ENCODE measurements around the gene PKD2. TPM values are rescaled to one million over a fixed set of nuclear protein-coding genes. Genes with fewer than 3 reads are reported as not detected.
"Not testable (repeated sequence)": the region's sequence is repeated elsewhere in the genome, so short reads cannot be mapped to it uniquely, and the experiment has no call there.

The PKD2 gene
- total RNA-seq, 2 donors from 2014 or later: 2.0 to 7.1 TPM

DNA sequence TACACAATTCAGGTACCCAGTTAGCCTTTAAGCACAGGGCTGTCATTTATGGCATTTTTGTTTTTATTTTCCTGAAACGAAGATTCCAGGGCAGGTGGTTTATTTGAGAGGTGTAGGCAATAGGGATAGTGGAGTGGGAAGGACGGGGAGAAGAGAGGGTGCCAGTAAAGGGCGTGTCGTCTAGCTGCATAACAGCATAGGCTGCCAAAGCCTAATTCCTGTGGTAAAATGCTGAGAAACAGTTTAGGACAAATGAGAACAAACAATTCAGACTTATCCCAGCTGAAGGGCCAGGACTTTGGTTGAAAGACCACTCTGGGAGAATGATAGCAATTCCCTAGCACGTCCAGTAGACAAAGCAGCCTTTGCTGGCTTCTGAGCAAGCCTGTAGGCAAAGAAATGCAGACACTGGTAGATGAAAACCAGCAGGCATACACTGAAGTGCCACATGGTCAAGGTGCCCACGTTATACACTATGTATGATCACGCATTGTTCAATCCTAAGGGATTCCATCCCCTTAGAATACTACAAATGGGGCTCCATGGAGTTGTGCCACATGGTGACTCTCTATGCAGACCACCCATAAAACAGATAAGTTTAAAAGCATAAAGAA, 70.6 kb downstream of the PKD2 start:
- H3K9me3 Mint-ChIP-seq: no peaks in the 10 kb centered on the region
- peaks cover 0 to 9% of the 10 kb centered on the region in 2 donors for H3K36me3 Mint-ChIP-seq
- ATAC-seq: no peak
- no peak overlapping the region for H3K27ac Mint-ChIP-seq
- DNase-seq (ENCODE audit: low spot score in 2 of 2): no peak

DNA sequence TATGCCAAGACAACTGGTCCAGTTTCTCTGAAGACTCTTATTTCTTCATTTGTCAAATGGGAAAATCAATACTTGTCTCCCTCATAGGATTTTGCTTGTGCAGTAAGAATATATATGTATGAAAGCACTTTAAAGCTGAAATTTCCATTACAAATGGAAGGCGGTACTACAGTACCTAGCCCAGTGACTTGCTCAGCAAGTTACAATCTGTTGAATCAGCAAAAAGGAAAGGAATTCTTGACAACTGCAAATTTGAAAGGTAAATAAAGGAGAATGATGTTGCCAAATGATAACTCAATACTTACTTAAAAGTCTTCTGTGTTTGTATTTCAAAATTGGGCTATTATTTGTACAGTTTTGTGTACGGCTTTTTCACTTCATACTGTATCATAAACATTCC, 71.1 kb downstream of the PKD2 start:
- peaks cover 0 to 9% of the 10 kb centered on the region in 2 donors for H3K36me3 Mint-ChIP-seq
- no peak for ATAC-seq
- no peak for DNase-seq (ENCODE audit: low spot score in 2 of 2)
- H3K27ac Mint-ChIP-seq: no peak overlapping the region
- H3K9me3 Mint-ChIP-seq: no peaks in the 10 kb centered on the region

DNA sequence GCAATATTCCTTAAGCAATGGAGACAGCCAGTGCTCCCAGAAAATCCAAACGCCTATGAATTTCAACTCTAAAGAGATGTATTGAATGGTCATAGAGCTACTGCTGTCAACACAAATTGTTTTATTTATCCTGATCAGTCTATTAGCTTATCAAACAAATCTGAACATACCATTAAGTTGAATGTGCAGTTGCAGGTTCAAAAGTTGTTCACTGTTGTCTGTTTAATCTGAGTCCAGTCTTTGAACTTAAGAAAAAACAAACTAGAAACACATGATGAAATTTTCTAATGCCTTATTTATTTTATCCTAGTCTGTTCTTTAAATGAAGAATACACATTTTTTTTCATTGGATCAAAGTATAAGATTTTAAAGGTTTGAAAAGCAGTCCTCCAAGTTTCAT, 73.2 kb downstream of the PKD2 start:
- Mint-ChIP-seq H3K36me3 (no peaks in the 10 kb centered on the region), H3K27ac (no peak overlapping the region), H3K9me3 (no peaks in the 10 kb centered on the region)
- ATAC-seq (no peak), DNase-seq (ENCODE audit: low spot score in 2 of 2) (no peak)

DNA sequence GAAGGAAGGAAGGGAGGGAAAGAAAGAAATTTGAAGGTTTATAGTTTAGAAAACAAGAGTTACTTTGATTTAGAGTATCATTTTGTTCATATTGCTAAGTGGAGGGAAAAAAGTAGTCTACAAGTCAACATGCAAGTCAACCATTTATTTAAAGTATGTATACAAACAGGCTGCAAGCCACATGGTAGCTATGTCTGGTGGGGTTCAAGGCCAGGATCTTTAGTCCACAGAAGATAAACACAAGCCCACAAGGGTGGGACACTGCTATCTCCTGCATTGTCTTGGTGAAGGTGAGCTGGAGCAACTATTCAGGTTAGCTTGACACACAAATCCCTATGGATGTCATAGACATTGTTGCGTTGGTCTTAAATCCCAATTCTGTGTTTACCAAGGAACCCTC, 79.6 kb downstream of the PKD2 start:
- no peaks in the 10 kb centered on the region for H3K9me3 Mint-ChIP-seq
- ATAC-seq (no peak), DNase-seq (ENCODE audit: low spot score in 2 of 2) (no peak)
- no peaks in the 10 kb centered on the region for H3K36me3 Mint-ChIP-seq
- H3K27ac Mint-ChIP-seq: peak overlapping the region in 1 of 2 donors; percentile 57

DNA sequence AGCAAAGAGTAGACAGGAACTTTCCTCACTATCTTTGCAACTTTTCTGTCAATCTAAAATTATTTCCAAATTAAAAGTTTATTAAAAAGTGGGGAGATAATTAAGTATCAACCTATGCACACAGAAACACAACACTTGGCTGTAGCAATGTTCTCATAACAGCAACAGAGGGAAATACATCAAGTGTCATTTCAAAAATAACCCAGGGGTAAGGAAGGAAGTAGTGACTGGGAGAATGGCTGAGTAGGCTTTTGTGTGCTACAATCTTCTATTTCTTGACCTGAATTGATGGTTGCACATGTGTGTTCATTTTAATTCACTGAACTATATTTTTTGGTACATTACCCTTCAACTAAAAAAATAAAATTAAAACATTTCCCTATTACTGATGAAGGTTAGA, 83.5 kb downstream of the PKD2 start:
- DNase-seq (ENCODE audit: low spot score in 2 of 2) (no peak), ATAC-seq (no peak)
- H3K9me3 Mint-ChIP-seq: no peaks in the 10 kb centered on the region
- no peaks in the 10 kb centered on the region for H3K36me3 Mint-ChIP-seq
- no peak overlapping the region for H3K27ac Mint-ChIP-seq

DNA sequence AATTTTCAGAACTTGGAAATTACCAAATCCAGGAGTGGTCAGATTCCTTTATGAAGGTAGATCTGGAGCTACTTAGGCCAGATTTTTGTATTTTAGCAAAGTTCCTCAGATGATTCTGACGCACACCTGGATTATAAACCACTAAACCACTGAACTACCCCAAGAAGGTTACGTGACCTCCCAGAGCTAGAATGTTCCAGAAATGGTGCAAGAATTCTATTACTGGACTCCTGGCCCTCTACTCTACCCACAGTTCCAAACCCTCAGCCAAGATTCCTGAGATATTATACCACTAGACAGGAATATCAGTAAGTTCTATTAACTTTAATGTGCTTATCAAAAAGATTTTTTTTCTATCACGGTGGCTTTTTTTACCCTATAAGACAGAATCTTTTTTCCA, 83.9 kb downstream of the PKD2 start:
- no peak for ATAC-seq
- no peaks in the 10 kb centered on the region for H3K36me3 Mint-ChIP-seq
- H3K27ac Mint-ChIP-seq: no peak overlapping the region
- no peak for DNase-seq (ENCODE audit: low spot score in 2 of 2)
- no peaks in the 10 kb centered on the region for H3K9me3 Mint-ChIP-seq

DNA sequence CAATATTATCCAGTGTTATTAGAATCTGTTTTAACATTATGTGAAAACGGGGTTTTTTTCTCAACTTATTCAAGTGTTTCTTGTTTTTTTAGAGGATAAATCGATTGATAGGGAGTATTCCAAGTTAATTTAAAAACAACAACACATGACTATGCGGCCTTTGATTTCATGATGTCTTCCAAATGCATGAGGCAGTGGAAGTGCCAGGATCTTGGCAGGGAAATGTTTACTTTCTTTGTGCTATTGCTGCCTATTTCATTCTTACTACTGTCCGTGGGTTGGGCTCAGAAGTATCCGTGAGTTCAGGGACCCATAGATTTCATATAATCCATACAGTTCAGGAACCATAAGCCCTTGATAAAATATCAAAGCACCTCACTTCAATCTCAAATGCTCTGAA, 86.4 kb downstream of the PKD2 start:
- no peaks in the 10 kb centered on the region for H3K36me3 Mint-ChIP-seq
- DNase-seq (ENCODE audit: low spot score in 2 of 2) (no peak), ATAC-seq (no peak)
- no peaks in the 10 kb centered on the region for H3K9me3 Mint-ChIP-seq
- H3K27ac Mint-ChIP-seq: no peak overlapping the region

DNA sequence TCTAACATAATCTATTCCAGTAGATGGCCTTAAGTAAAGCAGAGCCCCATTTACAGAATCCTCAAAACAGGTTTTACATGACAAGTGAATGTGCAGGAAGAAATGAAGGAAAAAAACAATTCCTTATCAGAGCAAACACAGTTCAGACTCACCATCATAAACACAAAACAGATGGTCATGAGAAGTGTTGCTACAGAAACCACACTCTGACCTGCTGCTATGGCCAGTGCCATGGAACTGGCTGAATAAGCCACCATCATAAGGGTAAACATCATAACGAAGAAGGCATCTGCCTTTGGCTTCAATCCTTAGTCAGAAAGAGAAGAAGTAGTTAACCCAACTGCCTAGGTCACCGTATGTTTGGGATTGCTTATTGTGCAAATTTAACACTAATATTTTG, 89.9 kb downstream of the PKD2 start:
- H3K9me3 Mint-ChIP-seq: no peaks in the 10 kb centered on the region
- no peak overlapping the region for H3K27ac Mint-ChIP-seq
- no peaks in the 10 kb centered on the region for H3K36me3 Mint-ChIP-seq
- ATAC-seq (no peak), DNase-seq (ENCODE audit: low spot score in 2 of 2) (no peak)

DNA sequence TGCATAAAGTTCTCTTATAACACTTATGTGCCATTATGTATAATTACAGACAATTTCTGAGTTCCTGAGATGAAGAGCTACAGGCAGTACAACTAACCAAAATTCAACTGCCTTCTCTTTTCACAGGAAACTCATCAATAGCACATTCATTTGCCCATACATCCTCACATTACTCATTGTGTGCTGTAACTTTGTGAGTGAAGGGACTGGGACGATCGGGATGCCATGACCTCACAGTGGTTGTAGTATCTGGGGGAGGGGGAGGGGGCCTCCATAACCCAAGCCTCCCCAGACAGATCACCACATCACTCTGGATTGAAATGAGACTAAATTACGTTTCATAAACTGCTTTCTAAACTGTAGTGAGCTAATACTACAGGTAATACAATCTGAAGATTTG, 90.3 kb downstream of the PKD2 start:
- ATAC-seq (no peak), DNase-seq (ENCODE audit: low spot score in 2 of 2) (no peak)
- Mint-ChIP-seq H3K27ac (no peak overlapping the region), H3K36me3 (no peaks in the 10 kb centered on the region), H3K9me3 (no peaks in the 10 kb centered on the region)

DNA sequence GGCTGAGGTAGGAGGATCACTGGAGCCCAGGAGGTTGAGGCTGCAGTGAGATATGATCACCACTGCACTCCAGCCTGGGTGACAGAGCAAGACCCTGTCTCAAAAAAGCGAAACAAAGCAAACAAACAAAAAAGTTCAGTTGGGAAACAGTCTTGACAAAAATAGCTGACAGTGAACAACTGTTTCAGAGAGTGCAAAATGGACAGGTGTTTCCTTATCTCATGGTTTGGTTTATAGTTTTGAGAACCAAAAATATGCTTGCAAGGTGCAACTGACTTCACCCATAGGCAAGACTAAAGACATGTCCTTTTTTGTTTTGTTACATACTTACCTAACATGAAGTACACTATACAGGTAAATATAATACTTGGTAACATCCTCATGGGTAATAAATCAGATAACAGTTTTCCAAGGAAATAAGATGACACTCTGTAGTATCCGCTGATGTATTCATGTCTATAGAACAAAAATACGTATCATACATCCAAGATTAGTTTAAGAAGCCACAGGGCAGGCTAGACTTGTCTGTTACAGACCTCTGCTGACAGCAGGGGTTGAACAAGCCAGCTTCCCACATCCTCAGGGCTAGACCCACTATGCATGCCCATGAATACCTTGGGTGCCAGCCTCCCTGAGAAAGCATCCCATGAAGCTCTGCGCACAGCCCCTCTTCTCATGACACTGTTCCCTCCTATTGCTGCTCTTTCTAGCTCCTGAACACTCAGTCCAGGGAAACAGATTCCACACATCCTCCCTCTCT, 91.7 kb downstream of the PKD2 start:
- Mint-ChIP-seq H3K27ac (no peak overlapping the region), H3K36me3 (no peaks in the 10 kb centered on the region), H3K9me3 (no peaks in the 10 kb centered on the region)
- DNase-seq (ENCODE audit: low spot score in 2 of 2) (no peak), ATAC-seq (no peak)

DNA sequence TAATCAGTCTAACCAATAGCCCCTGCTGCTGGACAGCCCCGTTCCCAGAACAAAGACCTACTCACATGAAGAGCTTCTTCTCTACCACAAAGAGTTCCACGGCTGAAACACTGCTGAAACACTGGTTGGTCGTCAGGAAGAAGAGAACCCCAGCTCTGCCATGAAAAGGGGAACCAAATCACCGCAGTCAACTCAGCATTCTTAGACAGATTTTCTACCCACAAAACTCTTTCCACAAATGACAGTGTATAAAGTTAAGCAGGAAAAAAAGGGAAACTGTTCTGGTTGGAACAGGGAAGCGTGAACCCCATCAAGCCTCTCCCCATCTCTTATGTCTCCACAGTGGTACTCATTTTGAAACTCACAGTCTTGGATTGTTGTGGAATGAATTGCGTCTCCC, 93.7 kb downstream of the PKD2 start:
- no peaks in the 10 kb centered on the region for H3K36me3 Mint-ChIP-seq
- DNase-seq (ENCODE audit: low spot score in 2 of 2) (no peak), ATAC-seq (no peak)
- H3K27ac Mint-ChIP-seq: no peak overlapping the region
- no peaks in the 10 kb centered on the region for H3K9me3 Mint-ChIP-seq

DNA sequence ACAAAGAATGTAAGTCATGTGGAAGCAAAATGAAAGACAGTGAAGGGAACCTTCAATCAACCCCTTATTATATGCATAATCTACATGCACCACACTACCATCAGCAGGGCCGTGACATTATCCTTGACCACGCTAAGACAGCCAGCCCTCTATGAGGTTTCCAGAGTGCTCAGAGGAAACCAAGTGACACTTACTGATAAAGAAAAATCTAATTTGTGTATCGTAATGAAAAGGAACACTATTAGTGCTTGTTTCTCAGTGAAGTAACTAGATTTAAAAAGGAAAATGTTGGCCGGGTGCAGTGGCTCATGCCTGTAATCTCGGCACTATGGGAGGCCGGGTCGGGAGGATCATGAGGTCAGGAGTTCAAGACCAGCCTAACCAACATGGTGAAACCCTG, 94.6 kb downstream of the PKD2 start:
- H3K36me3 Mint-ChIP-seq: no peaks in the 10 kb centered on the region
- no peaks in the 10 kb centered on the region for H3K9me3 Mint-ChIP-seq
- no peak overlapping the region for H3K27ac Mint-ChIP-seq
- no peak for DNase-seq (ENCODE audit: low spot score in 2 of 2)
- ATAC-seq: no peak

DNA sequence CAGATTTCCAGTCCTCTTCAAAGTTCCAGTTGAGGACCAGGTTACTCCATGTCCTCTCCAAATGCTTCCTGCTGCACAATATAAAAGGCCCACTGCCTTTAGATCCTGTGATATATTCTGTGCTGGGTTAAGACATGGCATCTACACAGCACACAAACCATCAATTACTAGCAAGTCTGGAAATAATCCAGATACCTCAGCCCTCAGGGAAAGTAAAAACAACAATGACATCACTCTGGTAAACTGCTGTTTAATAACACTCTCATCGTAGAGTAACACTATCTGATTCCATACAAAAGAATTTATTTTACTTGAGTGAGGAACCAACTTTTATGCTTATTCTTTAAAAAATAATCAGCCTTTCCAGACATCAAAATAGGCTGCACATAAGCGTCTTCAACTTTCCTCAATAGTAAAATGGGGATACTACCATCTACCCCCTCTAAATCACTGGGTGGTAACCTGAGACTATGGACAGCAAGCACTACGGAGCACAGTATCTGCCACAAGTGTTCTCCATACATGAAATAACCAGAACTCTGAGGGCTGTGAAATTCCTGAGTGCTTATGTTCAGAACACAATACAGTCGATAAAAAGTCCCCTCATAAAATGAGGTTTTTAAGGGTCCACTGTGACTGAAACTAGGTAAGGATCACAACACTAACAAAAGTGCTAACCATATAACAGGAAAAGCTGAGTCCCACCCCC, 97.6 kb downstream of the PKD2 start:
- no peak for ATAC-seq
- H3K36me3 Mint-ChIP-seq: no peaks in the 10 kb centered on the region
- H3K9me3 Mint-ChIP-seq: no peaks in the 10 kb centered on the region
- no peak for DNase-seq (ENCODE audit: low spot score in 2 of 2)
- no peak overlapping the region for H3K27ac Mint-ChIP-seq

DNA sequence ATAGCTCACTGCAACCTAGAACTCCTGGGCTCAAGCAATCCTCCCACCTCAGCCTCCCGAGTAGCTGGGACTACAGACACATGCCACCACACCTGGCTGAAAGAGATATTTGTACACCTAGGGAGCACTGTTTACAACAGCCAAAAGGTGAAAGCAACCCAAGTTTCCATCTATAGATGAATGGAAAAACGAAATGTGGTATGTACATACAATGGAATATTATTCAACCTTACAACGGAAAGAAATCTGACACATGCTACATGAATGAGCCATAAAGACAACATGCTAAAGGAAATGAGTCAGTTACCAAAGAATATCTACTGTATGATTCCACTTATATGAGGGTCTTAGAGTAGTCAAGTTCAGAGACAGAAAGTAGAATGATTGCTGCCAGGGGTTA, 98.8 kb downstream of the PKD2 start:
- ATAC-seq (peak; percentile 39 to 92), DNase-seq (ENCODE audit: low spot score in 2 of 2) (no peak)
- H3K36me3 Mint-ChIP-seq: no peaks in the 10 kb centered on the region
- H3K9me3 Mint-ChIP-seq: no peaks in the 10 kb centered on the region
- peak overlapping the region in 1 of 2 donors; percentile 35 for H3K27ac Mint-ChIP-seq

DNA sequence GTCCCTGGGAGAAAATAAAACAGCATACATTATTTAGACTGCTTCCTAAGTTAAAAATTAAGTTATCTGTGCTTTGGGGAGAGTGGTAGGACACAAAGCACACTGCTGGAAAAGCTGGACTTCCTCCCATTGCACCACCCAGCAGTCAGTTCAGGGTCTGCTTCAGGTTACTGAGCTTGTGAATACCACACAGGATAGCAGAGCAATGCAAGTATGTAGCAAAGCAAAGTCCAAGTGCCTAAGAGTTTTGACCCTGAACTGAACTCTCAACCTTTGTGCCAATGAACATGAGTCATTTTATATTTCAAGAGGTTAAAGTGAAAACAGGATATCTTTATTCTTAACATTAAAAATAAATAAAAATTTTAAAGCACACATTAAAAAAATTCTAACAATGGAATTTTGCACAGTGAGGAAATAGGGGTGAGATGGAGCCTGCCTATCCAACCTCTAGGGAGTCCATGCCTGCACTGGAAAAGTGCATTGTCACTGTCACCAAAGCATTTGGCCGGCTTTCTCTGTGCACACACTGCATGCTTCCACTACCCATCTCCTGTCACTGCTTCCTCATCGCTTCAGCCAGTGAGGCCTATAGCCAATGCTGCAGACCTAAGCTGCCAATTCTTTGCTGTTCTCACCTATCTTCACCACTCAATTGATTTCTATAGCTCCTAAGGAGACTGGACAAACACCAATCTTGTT, 100.1 kb downstream of the PKD2 start:
- no peaks in the 10 kb centered on the region for H3K9me3 Mint-ChIP-seq
- no peak for DNase-seq (ENCODE audit: low spot score in 2 of 2)
- no peaks in the 10 kb centered on the region for H3K36me3 Mint-ChIP-seq
- ATAC-seq: no peak
- H3K27ac Mint-ChIP-seq: no peak overlapping the region

DNA sequence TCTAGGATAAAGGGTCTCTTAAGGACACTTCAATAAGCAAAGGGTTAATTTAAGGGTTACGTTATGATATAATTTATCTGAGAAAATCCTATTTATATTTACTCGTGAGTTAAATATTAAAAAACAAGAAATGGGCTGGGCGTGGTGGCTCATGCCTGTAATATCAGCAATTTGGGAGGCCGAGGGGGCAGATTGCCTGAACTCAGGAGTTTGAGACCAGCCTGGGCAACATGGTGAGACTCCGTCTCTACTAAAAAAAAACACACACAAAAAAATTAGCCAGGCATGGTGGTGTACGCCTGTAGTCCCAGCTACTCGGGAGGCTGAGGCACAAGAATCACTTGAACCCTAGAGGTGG, 100.7 kb downstream of the PKD2 start:
- not testable (repeated sequence) for ATAC-seq; DNase-seq (ENCODE audit: low spot score in 2 of 2); H3K9me3 Mint-ChIP-seq; H3K36me3 Mint-ChIP-seq; H3K27ac Mint-ChIP-seq

DNA sequence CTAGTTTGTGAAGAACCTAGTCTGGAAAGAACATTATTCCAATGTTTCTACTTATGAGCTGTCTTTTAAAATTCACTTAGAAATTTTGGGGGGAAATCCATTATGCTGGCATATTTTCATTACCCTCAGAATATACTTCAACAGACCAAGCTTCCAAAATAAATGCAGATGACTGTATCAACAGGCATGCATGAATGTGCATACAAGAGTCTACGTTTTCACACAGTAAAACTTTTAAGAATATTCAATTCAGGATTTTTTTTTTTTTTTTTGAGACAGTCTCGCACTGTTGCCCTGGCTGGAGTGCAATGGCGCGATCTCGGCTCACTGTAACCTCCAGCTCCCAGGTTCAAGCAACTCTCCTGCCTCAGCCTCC, 101.3 kb downstream of the PKD2 start:
- Mint-ChIP-seq H3K9me3 (no peaks in the 10 kb centered on the region), H3K27ac (no peak overlapping the region), H3K36me3 (no peaks in the 10 kb centered on the region)
- no peak for DNase-seq (ENCODE audit: low spot score in 2 of 2)
- ATAC-seq: no peak

Measured in activated naive CD4-positive, alpha-beta T cell treated with anti-CD3 and anti-CD28 coated beads, Interleukin-2, amount 50 U/mL, for 72 hours (primary cell).